PC-3 (cell line): Measurements from ENCODE around the gene CYTH3. TPM values are rescaled to one million over a fixed set of nuclear protein-coding genes. Genes with fewer than 3 reads are reported as not detected.

ENCODE experiments used
- ATAC-seq: fragments of 200-7000 bp; cut with Tn5 transposase; 2 replicates; pipeline ENCODE4 v1.9.1; 2020; ENCODE audit warnings: mild to moderate bottlenecking, moderate library complexity
- BruUV-seq: library from RNA; stranded (reverse); fragments of 400-500 nt; replicated peaks from 2 replicates; lab custom pipeline; 2021; lab: Mats Ljungman, UMichigan
- CTCF ChIA-PET: fragments of 300-600 bp; sonication (Branson Sonifier 250); formaldehyde crosslinking; loops from one replicate; lab custom pipeline; 2022; ENCODE audit warnings: antibody characterized with exemption; lab: Charles Lee
- POLR2A ChIA-PET: fragments of 300-600 bp; sonication (Branson Sonifier 250); formaldehyde crosslinking; loops from one replicate; lab custom pipeline; 2022; ENCODE audit warnings: antibody characterized with exemption; ENCODE audit not compliant: unreplicated experiment; lab: Charles Lee
- DNase-seq: peaks from one replicate; pipeline ENCODE4 v3.0.0-alpha.2; 2015
- H2AFZ ChIP-seq: fragments of 300-600 bp; sonication (generic); 2 replicates; pipeline ENCODE4 v1.6.0; 2016; ENCODE audit warnings: antibody characterized with exemption, low read length
- H3F3A ChIP-seq: fragments of 300-600 bp; sonication (generic); one replicate; pipeline ENCODE4 v1.6.0; 2017; ENCODE audit warnings: antibody characterized with exemption, low read length, control low read depth, mild to moderate bottlenecking; ENCODE audit not compliant: unreplicated experiment
- H3K27ac ChIP-seq: fragments of 300-600 bp; sonication (generic); 2 replicates; pipeline ENCODE4 v1.5.1; 2016; ENCODE audit warnings: mild to moderate bottlenecking, low read length
- H3K27me3 ChIP-seq: fragments of 300-600 bp; sonication (generic); 2 replicates; pipeline ENCODE4 v1.6.1; 2016; ENCODE audit warnings: low read length, mixed read lengths
- H3K36me3 ChIP-seq: fragments of 300-600 bp; sonication (generic); 2 replicates; pipeline ENCODE4 v1.6.1; 2016; ENCODE audit warnings: low read depth, mixed run types, low read length, mixed read lengths
- H3K4me1 ChIP-seq: fragments of 300-600 bp; sonication (generic); 2 replicates; pipeline ENCODE4 v1.5.1; 2016; ENCODE audit warnings: low read length; ENCODE audit not compliant: insufficient read depth
- H3K4me2 ChIP-seq: fragments of 300-600 bp; sonication (generic); 2 replicates; pipeline ENCODE4 v1.6.0; 2016; ENCODE audit warnings: low read length
- H3K4me3 ChIP-seq: fragments of 300-600 bp; sonication (generic); 2 replicates; pipeline ENCODE4 v1.5.1; 2016; ENCODE audit warnings: mild to moderate bottlenecking, low read length, mixed read lengths
- H3K79me2 ChIP-seq: fragments of 300-600 bp; sonication (generic); 2 replicates; pipeline ENCODE4 v1.6.1; 2017; ENCODE audit warnings: low read length, mixed read lengths
- H3K9ac ChIP-seq: fragments of 300-600 bp; sonication (generic); 2 replicates; pipeline ENCODE4 v1.6.0; 2016; ENCODE audit warnings: mild to moderate bottlenecking, low read length
- H3K9me2 ChIP-seq: fragments of 300-600 bp; sonication (generic); replicated peaks from 2 replicates; pipeline ENCODE4 v1.6.1; 2016; ENCODE audit warnings: mixed run types, low read length, mixed read lengths
- H3K9me3 ChIP-seq: fragments of 300-600 bp; sonication (generic); 2 replicates; pipeline ENCODE4 v1.6.1; 2016; ENCODE audit warnings: low read length, mixed read lengths
- H4K20me1 ChIP-seq: fragments of 300-600 bp; sonication (generic); 2 replicates; pipeline ENCODE4 v1.6.1; 2016; ENCODE audit warnings: low read length, mixed read lengths
- EZH2 ChIP-seq: fragments of 300-600 bp; sonication (generic); IDR thresholded peaks from one replicate; pipeline ENCODE4 v1.6.1; 2017; ENCODE audit warnings: antibody characterized with exemption, mild to moderate bottlenecking, low read length; ENCODE audit not compliant: unreplicated experiment
- EZH2phosphoT487 ChIP-seq: fragments of 300-600 bp; sonication (generic); IDR thresholded peaks from 2 replicates; pipeline ENCODE4 v1.6.1; 2018; ENCODE audit warnings: mild to moderate bottlenecking, antibody characterized with exemption, low read length, borderline replicate concordance
- intact Hi-C: fragments of 100-400 bp; cut with micrococcal nuclease; formaldehyde crosslinking; loops from 2 replicates; pipeline ENCODE4 v1.9.0; 2023
- total RNA-seq: library from RNA; depleted of rRNA; stranded (reverse); fragments of >200 nt; gene quantifications from 2 replicates; pipeline ENCODE4 v1.2.3, GENCODE V29; 2014
- TF ChIP-seq, protein P1 (sequence below): fragments of 300-600 bp; sonication (generic); conservative IDR thresholded peaks from 2 replicates; pipeline ENCODE4 v1.5.1; 2017; ENCODE audit warnings: antibody characterized with exemption, low read depth, mild to moderate bottlenecking, low read length

The CYTH3 gene
- total RNA-seq, 1 experiment from 2014 or later = 23.1 TPM

DNA sequence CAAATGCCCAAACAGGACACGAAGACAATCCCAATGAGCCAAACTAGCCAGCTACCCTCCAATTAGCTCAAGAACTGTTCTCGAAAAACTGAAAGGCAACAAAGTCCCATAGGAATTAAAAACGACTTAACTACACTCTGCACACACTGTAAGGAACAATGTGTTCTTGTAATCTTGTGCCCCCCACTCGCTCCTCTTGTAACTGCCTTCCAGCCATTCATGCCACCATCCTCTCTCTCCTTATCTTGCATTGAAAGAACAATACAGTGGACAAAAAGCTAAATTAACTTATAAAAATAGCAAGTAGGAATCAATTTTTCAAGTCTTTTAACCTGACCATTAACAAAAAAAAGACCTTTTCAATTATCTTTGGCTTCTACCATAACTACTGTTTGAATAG is 2.9 kb downstream of the CYTH3 start:
- DNase-seq = no peak
- intact Hi-C loops = no loop called here
- H3K36me3 ChIP-seq = no peaks in the 10 kb centered on the region
- no peak overlapping the region for H3K4me2 ChIP-seq
- BruUV-seq = no TSS peak
- H3K9ac ChIP-seq = no peak overlapping the region
- POLR2A ChIA-PET = no interaction called here
- H3K79me2 ChIP-seq = peaks cover 79% of the 10 kb centered on the region
- ATAC-seq = no peak
- H3K9me3 ChIP-seq = no peaks in the 10 kb centered on the region
- peaks cover 8% of the 10 kb centered on the region; the same call in 1 of the 2 replicates for H4K20me1 ChIP-seq
- no peaks in the 10 kb centered on the region for H3K9me2 ChIP-seq
- no peak overlapping the region for H2AFZ ChIP-seq
- H3K27ac ChIP-seq = no peak overlapping the region
- no peak overlapping the region for H3K4me3 ChIP-seq
- H3K4me1 ChIP-seq = peaks cover 27% of the 10 kb centered on the region
- H3F3A ChIP-seq = no peaks in the 10 kb centered on the region
- TF ChIP-seq, protein P1, sequence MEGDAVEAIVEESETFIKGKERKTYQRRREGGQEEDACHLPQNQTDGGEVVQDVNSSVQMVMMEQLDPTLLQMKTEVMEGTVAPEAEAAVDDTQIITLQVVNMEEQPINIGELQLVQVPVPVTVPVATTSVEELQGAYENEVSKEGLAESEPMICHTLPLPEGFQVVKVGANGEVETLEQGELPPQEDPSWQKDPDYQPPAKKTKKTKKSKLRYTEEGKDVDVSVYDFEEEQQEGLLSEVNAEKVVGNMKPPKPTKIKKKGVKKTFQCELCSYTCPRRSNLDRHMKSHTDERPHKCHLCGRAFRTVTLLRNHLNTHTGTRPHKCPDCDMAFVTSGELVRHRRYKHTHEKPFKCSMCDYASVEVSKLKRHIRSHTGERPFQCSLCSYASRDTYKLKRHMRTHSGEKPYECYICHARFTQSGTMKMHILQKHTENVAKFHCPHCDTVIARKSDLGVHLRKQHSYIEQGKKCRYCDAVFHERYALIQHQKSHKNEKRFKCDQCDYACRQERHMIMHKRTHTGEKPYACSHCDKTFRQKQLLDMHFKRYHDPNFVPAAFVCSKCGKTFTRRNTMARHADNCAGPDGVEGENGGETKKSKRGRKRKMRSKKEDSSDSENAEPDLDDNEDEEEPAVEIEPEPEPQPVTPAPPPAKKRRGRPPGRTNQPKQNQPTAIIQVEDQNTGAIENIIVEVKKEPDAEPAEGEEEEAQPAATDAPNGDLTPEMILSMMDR = no peak
- no peak for TF ChIP-seq EZH2phosphoT487
- no peak for TF ChIP-seq EZH2
- CTCF ChIA-PET = interaction anchor here (0.7 to 1.1 kb wide), 2 partner anchors 109 to 161 kb away, joined by 3 to 5 read pairs; no protein-coding TSS in a partner anchor
- H3K27me3 ChIP-seq = no peaks in the 10 kb centered on the region

GRCh38 chr7:6268907-6269306 is 3.5 kb downstream of the CYTH3 start:
- intact Hi-C loops = no loop called here
- POLR2A ChIA-PET = no interaction called here
- ATAC-seq = no peak
- Histone ChIP-seq H3K4me1 (peaks cover 27% of the 10 kb centered on the region), H3K4me2 (no peak overlapping the region), H3K4me3 (no peak overlapping the region), H3K36me3 (no peaks in the 10 kb centered on the region), H2AFZ (no peak overlapping the region), H3K79me2 (peaks cover 86% of the 10 kb centered on the region), H4K20me1 (peaks cover 8% of the 10 kb centered on the region; the same call in 1 of the 2 replicates), H3K9me2 (no peaks in the 10 kb centered on the region), H3K27ac (no peak overlapping the region), H3F3A (no peaks in the 10 kb centered on the region), H3K9ac (no peak overlapping the region), H3K9me3 (no peaks in the 10 kb centered on the region), H3K27me3 (no peaks in the 10 kb centered on the region)
- CTCF ChIA-PET = interaction anchor here (0.7 to 1.1 kb wide), 2 partner anchors 108 to 161 kb away, joined by 3 to 5 read pairs; no protein-coding TSS in a partner anchor
- BruUV-seq = no TSS peak
- TF ChIP-seq EZH2 (no peak), EZH2phosphoT487 (no peak)
- TF ChIP-seq, protein P1 = no peak
- DNase-seq = no peak

GRCh38 chr7:6268023-6268900 is 4.2 kb downstream of the CYTH3 start:
- ATAC-seq (no peak), DNase-seq (no peak)
- POLR2A ChIA-PET = no interaction called here
- Histone ChIP-seq H3K27me3 (no peaks in the 10 kb centered on the region), H3K4me3 (no peak overlapping the region), H3K4me1 (peaks cover 24% of the 10 kb centered on the region), H3K36me3 (no peaks in the 10 kb centered on the region), H3K79me2 (peaks cover 91% of the 10 kb centered on the region), H3K9me2 (no peaks in the 10 kb centered on the region), H3K27ac (no peak overlapping the region), H3K9ac (no peak overlapping the region), H4K20me1 (peaks cover 8% of the 10 kb centered on the region; the same call in 1 of the 2 replicates), H3F3A (no peaks in the 10 kb centered on the region), H3K4me2 (no peak overlapping the region), H3K9me3 (no peaks in the 10 kb centered on the region), H2AFZ (no peak overlapping the region)
- CTCF ChIA-PET = no interaction called here
- BruUV-seq = no TSS peak
- intact Hi-C loops = no loop called here
- TF ChIP-seq EZH2phosphoT487 (no peak), EZH2 (no peak)
- TF ChIP-seq, protein P1 = no peak
